SK-N-SH (cell line): Measurements from ENCODE around the gene PHACTR2. TPM values are rescaled to one million over a fixed set of nuclear protein-coding genes. Genes with fewer than 3 reads are reported as not detected.
"Not testable (repeated sequence)": the region's sequence is repeated elsewhere in the genome, so short reads cannot be mapped to it uniquely, and the experiment has no call there.

Experiments used
- CTCF ChIA-PET: fragments of 300-600, 350-600 bp; formaldehyde crosslinking; extraction: SDS; loops from one replicate; lab custom pipeline; 2021; lab: Yijun Ruan, JAX
- POLR2A ChIA-PET: fragments of 350-600 bp; sonication (Branson Sonifier 250); formaldehyde crosslinking; extraction: SDS; loops from one replicate; lab custom pipeline; 2020; ENCODE audit warnings: antibody characterized with exemption, inconsistent platforms; lab: Yijun Ruan, JAX
- DNase-seq: peaks from one replicate; pipeline ENCODE4 v3.0.0; 2012
- H2AFZ ChIP-seq: fragments of 200-600 bp; sonication (generic); 2 replicates; pipeline ENCODE4 v1.8.1; 2016; ENCODE audit warnings: antibody characterized with exemption, mild to moderate bottlenecking, low read depth
- H3F3A ChIP-seq: fragments of 200-600 bp; sonication (generic); replicated peaks from 2 replicates; pipeline ENCODE3; 2016; ENCODE audit warnings: antibody characterized with exemption, mild to moderate bottlenecking; ENCODE audit not compliant: insufficient read depth
- H3K27ac ChIP-seq, 2 experiments: fragments of 200-500 bp in 1 of 2; fragments of 200-600 bp in 1 of 2; sonication (Bioruptor generic) in 1 of 2; sonication (generic), shearing (Covaris generic) in 1 of 2; 2 replicates each; pipeline versions ENCODE4 v1.5.1 to v1.6.1; 2014 to 2016; ENCODE audit warnings: low read depth in 2 of 2, inconsistent platforms in 1 of 2, low read length in 1 of 2, mild to moderate bottlenecking in 1 of 2, mixed read lengths in 1 of 2
- H3K27me3 ChIP-seq: fragments of 200-600 bp; sonication (generic), shearing (Covaris generic); 2 replicates; pipeline ENCODE4 v1.6.1; 2016; ENCODE audit warnings: mixed run types; ENCODE audit not compliant: insufficient read depth
- H3K36me3 ChIP-seq, 2 experiments: fragments of 200-500 bp in 1 of 2; fragments of 200-600 bp in 1 of 2; sonication (Bioruptor generic) in 1 of 2; sonication (generic) in 1 of 2; replicated peaks in 1 of 2; 2 replicates each; pipeline versions ENCODE3 to v1.5.1; 2014 to 2016; ENCODE audit warnings: low read length in 1 of 2, mild to moderate bottlenecking in 1 of 2; ENCODE audit not compliant: insufficient read depth in 2 of 2, control insufficient read depth in 1 of 2
- H3K4me1 ChIP-seq, 2 experiments: fragments of 200-500 bp in 1 of 2; fragments of 200-600 bp in 1 of 2; sonication (Bioruptor generic) in 1 of 2; sonication (generic), shearing (Covaris generic) in 1 of 2; 2 replicates each; pipeline versions ENCODE4 v1.5.1 to v1.6.1; 2014 to 2016; ENCODE audit warnings: low read depth in 1 of 2, low read length in 1 of 2, mixed run types in 1 of 2; ENCODE audit not compliant: insufficient read depth in 2 of 2, control insufficient read depth in 1 of 2
- H3K4me2 ChIP-seq: fragments of 200-600 bp; sonication (generic), shearing (Covaris generic); 2 replicates; pipeline ENCODE4 v1.6.1; 2017; ENCODE audit warnings: mixed run types
- H3K4me3 ChIP-seq, 2 experiments: fragments of 200-500 bp in 1 of 2; fragments of 200-600 bp in 1 of 2; sonication (Bioruptor generic) in 1 of 2; sonication (generic), shearing (Covaris generic) in 1 of 2; 2 replicates each; pipeline versions ENCODE4 v1.5.1 to v1.8.1; 2014 to 2016; ENCODE audit warnings: low read depth in 2 of 2, inconsistent platforms in 1 of 2, low read length in 1 of 2, mild to moderate bottlenecking in 1 of 2, mixed read lengths in 1 of 2, moderate library complexity in 1 of 2
- H3K79me2 ChIP-seq: fragments of 200-600 bp; sonication (generic); 2 replicates; pipeline ENCODE4 v1.8.1; 2017; ENCODE audit warnings: mild to moderate bottlenecking; ENCODE audit not compliant: insufficient read depth
- H3K9ac ChIP-seq: fragments of 200-600 bp; sonication (generic); 2 replicates; pipeline ENCODE4 v1.6.1; 2017; ENCODE audit warnings: mixed run types
- H3K9me2 ChIP-seq: fragments of 200-600 bp; sonication (generic); 2 replicates; pipeline ENCODE4 v1.6.1; 2017; ENCODE audit warnings: mixed run types
- H3K9me3 ChIP-seq: fragments of 200-600 bp; sonication (generic); 2 replicates; pipeline ENCODE4 v1.6.1; 2017; ENCODE audit warnings: mixed run types, mild to moderate bottlenecking, moderate library complexity
- H4K20me1 ChIP-seq: fragments of 200-600 bp; sonication (generic); 2 replicates; pipeline ENCODE4 v1.6.1; 2017; ENCODE audit warnings: mild to moderate bottlenecking, mixed run types; ENCODE audit not compliant: insufficient read depth
- ELF1 ChIP-seq: IDR thresholded peaks from 2 replicates; pipeline ENCODE4 v1.4.0; 2012
- JUND ChIP-seq: IDR thresholded peaks from 2 replicates; pipeline ENCODE4 v1.4.0; 2012
- MXI1 ChIP-seq: IDR thresholded peaks from 2 replicates; pipeline ENCODE4 v1.6.1; 2012; ENCODE audit warnings: mild to moderate bottlenecking, low read depth, low read length, improper control_type of control experiment
- NFIC ChIP-seq: IDR thresholded peaks from 2 replicates; pipeline ENCODE4 v1.4.0; 2012; ENCODE audit warnings: borderline replicate concordance
- RXRA ChIP-seq: IDR thresholded peaks from 2 replicates; pipeline ENCODE4 v1.4.0; 2012; ENCODE audit warnings: low read depth, mild to moderate bottlenecking, borderline replicate concordance
- TCF12 ChIP-seq: IDR thresholded peaks from 2 replicates; pipeline ENCODE4 v1.4.0; 2012
- USF2 ChIP-seq: fragments of 150-350 bp; IDR thresholded peaks from 2 replicates; pipeline ENCODE4 v1.6.1; 2017; ENCODE audit warnings: antibody characterized with exemption, low read length, low read depth, borderline replicate concordance
- WGBS: methylation state at CpG from one replicate; pipeline ENCODE4 v1.1.6; 2017; ENCODE audit warnings: low lambda C conversion rate; 5-methylcytosine and 5-hydroxymethylcytosine counted together
- polyA plus RNA-seq, 3 experiments: library from polyadenylated mRNA; depleted of rRNA; stranded (reverse); fragments of >200 nt; gene quantifications; 2 replicates each; pipeline ENCODE4 v1.2.3, GENCODE V29; 2012

PHACTR2 gene
- polyA plus RNA-seq, 1 of the 3 experiments (the other 2 are of a cell fraction) = 5.0 TPM

- WGBS = 64% methylated on average over 1 of the region's 1 CpG
- Histone ChIP-seq H3K9ac (no peak within 1 kb of the TSS), H3K9me3 (no peaks in the 10 kb centered on the region), H3K9me2 (no peaks in the 10 kb centered on the region), H3K4me2 (no peak within 1 kb of the TSS), H3K36me3 (peaks cover 57 to 59% of the 10 kb centered on the region in 2 experiments), H3K79me2 (no peaks in the 10 kb centered on the region), H4K20me1 (no peaks in the 10 kb centered on the region), H3F3A (peaks cover 9% of the 10 kb centered on the region), H3K27me3 (no peaks in the 10 kb centered on the region), H3K4me3 (no peak within 1 kb of the TSS), H2AFZ (no peak within 1 kb of the TSS), H3K4me1 (no peaks in the 10 kb centered on the region), H3K27ac (no peak within 1 kb of the TSS)
- no peak for DNase-seq
- ChIA-PET POLR2A (no interaction called here), CTCF (no interaction called here)
- TF ChIP-seq JUND = no peak
- no peak for TF ChIP-seq ELF1
- no peak for TF ChIP-seq USF2
These were observed 186.5 kb downstream of the PHACTR2 start, which contains the start of gene ZC2HC1B for GRCh38 chr6:143864234-143864633. Gene ZC2HC1B, plus strand, starts transcription at chr6:143864474. Its CDS starts 66 bp downstream, at chr6:143864540.

- no peaks in the 10 kb centered on the region for H3K4me1 ChIP-seq
- no peak overlapping the region for H3K9ac ChIP-seq
- no peak overlapping the region for H3K27ac ChIP-seq
- no peaks in the 10 kb centered on the region for H3K79me2 ChIP-seq
- no peaks in the 10 kb centered on the region for H4K20me1 ChIP-seq
- ChIA-PET CTCF (no interaction called here), POLR2A (no interaction called here)
- H3K9me3 ChIP-seq = no peaks in the 10 kb centered on the region
- H3K4me3 ChIP-seq = no peak overlapping the region
- peaks cover 32% of the 10 kb centered on the region in 2 experiments for H3K36me3 ChIP-seq
- DNase-seq = no peak
- H3K9me2 ChIP-seq = no peaks in the 10 kb centered on the region
- peaks cover 9% of the 10 kb centered on the region for H3F3A ChIP-seq
- no peak overlapping the region for H3K4me2 ChIP-seq
- H3K27me3 ChIP-seq = no peaks in the 10 kb centered on the region
- TF ChIP-seq ELF1 (no peak), TCF12 (no peak), RXRA (no peak), MXI1 (no peak), NFIC (no peak)
- no peak overlapping the region for H2AFZ ChIP-seq
These were observed 189.5 kb downstream of the PHACTR2 start for GRCh38 chr6:143867236-143867635.

DNA sequence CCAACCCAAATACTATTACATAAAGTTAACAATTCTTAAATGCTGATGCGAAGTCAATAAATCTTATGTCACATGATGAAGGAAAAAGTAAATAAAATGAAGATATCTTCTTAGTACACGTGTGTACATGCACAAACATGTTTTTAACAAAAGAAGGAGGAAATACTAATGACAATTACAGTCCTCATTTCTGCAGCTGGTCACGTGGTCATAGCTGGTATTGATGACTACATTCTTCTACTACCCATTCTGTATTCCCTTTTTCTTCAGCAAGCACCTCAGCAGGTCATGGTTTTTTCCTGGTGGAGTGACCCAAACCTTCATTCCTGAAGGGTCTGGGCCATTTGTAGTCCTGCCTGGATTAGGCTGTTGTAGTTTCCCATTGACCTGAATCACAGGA is 191.0 kb downstream of the PHACTR2 start:
- H3K4me1 ChIP-seq, H3K4me2 ChIP-seq, DNase-seq, H2AFZ ChIP-seq, H3K9ac ChIP-seq, H3K27ac ChIP-seq, H3K9me3 ChIP-seq, H3F3A ChIP-seq, H3K9me2 ChIP-seq, POLR2A ChIA-PET, H3K4me3 ChIP-seq, H3K27me3 ChIP-seq, CTCF ChIA-PET, H3K79me2 ChIP-seq, H4K20me1 ChIP-seq: not testable (repeated sequence)
- 56% methylated on average over 3 of the region's 3 CpGs for WGBS
- H3K36me3 ChIP-seq = peaks cover 17 to 18% of the 10 kb centered on the region in 2 experiments

- H3K4me3 ChIP-seq, H3K9me2 ChIP-seq, H3K27ac ChIP-seq, DNase-seq, H3K27me3 ChIP-seq, H3K4me1 ChIP-seq, H3K4me2 ChIP-seq, H3K36me3 ChIP-seq, H3F3A ChIP-seq, POLR2A ChIA-PET, H4K20me1 ChIP-seq, H3K9me3 ChIP-seq, H2AFZ ChIP-seq, H3K9ac ChIP-seq, CTCF ChIA-PET, H3K79me2 ChIP-seq: not testable (repeated sequence)
- WGBS = 14% methylated on average over 1 of the region's 1 CpG
These were observed 193.5 kb downstream of the PHACTR2 start for GRCh38 chr6:143871202-143871730.
